ENCODE data around the gene VPS41. TPM values are rescaled to one million over a fixed set of nuclear protein-coding genes. Genes with fewer than 3 reads are reported as not detected.
"Not testable (repeated sequence)": the region's sequence is repeated elsewhere in the genome, so short reads cannot be mapped to it uniquely, and the experiment has no call there.

Gene VPS41
- total RNA-seq = 57.9 and 60.4 TPM in 2 replicates

- intact Hi-C loops (cut with micrococcal nuclease) = loop anchor here (2.0 to 10.0 kb wide), 5 partner anchors 544 to 824 kb away; partner anchors contain the start of genes RALA, STARD3NL and YAE1
Measured at GRCh38 chr7:38908759-38909335, at the start of gene VPS41. Gene VPS41 (minus strand): TSS chr7:38909191. CDS start chr7:38909174, 17 bp downstream.

DNA sequence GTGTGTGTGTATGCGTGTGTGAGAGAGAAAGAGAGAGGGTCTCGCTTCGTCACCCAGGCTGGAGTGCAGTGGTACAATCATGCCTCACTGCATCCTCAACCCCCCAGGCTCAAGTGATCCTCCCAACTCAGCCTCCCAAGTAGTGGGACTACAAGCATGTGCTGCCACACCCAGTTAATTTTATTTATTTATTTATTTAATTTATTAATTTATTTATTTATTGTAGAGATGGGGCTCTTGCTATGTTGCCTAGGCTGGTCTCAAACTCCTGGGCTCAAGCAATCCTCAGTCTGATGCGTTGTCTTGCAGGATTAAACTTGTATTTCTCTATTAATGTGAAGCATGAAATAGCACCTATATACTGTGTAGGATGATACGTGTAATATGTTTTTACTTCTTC is 46.9 kb upstream of the VPS41 start:
- intact Hi-C loops (cut with micrococcal nuclease) = no loop called here

- intact Hi-C loops (cut with micrococcal nuclease) = no loop called here
Measured at GRCh38 chr7:38953971-38954370, 45.0 kb upstream of the VPS41 start.

GRCh38 chr7:38953227-38953626 is 44.2 kb upstream of the VPS41 start:
- intact Hi-C loops (cut with micrococcal nuclease) = no loop called here

GRCh38 chr7:38951213-38951612 is 42.2 kb upstream of the VPS41 start:
- intact Hi-C loops (cut with micrococcal nuclease) = no loop called here

- intact Hi-C loops (cut with micrococcal nuclease) = no loop called here
Measured at GRCh38 chr7:38950309-38950708, 41.3 kb upstream of the VPS41 start.

GRCh38 chr7:38947541-38947940 is 38.5 kb upstream of the VPS41 start:
- intact Hi-C loops (cut with micrococcal nuclease) = not testable (repeated sequence)

- intact Hi-C loops (cut with micrococcal nuclease) = no loop called here
Measured at GRCh38 chr7:38942431-38943051, 33.5 kb upstream of the VPS41 start.

- intact Hi-C loops (cut with micrococcal nuclease) = no loop called here
Measured at GRCh38 chr7:38940774-38941173, 31.8 kb upstream of the VPS41 start.

DNA sequence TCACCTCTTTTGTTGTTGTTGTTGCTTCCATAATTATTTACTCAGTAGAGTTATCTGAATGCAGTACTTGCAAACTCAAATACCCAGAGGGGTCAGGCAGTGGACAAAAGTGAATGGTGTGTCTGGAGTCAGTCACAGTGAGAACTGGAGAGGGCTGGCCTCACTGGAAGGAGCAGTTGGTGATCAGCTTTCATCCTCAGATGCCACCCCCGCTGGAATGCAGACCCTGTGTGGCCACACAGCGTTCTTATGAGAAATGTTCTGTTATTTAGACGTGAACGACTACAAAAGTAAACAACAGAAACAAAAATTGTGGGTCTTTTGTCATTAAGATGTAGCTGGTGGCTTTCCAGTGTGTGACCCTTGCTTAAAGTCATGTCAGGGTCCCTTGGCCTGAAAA is 29.6 kb upstream of the VPS41 start:
- intact Hi-C loops (cut with micrococcal nuclease) = no loop called here

DNA sequence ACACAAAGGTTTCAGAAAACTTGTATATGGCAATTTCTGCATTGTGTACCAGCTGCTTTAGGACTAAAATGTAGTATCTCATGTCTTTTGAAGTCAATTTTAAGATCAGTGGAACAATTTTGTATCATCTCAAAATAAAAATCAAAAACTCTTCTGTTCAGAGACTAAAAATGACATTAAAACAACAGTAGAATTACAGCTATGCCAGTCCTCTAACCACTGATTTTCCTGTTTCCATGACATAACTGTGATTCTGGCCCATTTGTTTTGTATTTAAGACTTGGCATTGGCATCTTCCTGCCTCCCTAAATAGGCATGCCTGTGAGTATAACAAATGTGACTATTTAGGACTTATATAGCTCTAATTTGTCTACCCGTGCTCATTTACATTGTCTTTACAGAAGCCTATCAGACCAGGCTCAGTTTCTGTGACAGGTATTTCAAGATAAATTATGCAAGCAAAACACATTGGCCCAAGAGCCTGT is 29.1 kb upstream of the VPS41 start:
- intact Hi-C loops (cut with micrococcal nuclease) = no loop called here

GRCh38 chr7:38936641-38937040 is 27.6 kb upstream of the VPS41 start:
- intact Hi-C loops (cut with micrococcal nuclease) = no loop called here

- intact Hi-C loops (cut with micrococcal nuclease) = no loop called here
Measured at GRCh38 chr7:38934536-38934935, 25.5 kb upstream of the VPS41 start.

DNA sequence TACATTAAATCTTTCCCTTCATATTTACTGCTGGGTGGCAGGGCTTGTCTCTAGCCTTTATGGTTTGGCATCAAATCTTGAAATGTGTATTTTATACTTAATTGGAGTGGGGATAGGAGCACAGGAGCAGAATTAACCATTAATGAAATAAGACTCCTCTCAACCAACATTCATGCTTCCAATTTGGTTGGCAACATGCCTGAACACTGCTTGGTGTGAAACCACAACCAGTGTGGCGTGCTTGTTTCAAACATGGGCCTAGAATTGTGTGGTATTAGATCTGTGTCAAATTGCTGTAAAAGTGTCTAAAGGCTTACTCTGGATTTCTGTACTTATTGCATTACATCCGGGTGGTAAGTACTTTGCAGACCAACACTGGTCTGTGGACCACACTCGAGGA is 25.1 kb upstream of the VPS41 start:
- intact Hi-C loops (cut with micrococcal nuclease) = no loop called here

GRCh38 chr7:38932509-38933168 is 23.6 kb upstream of the VPS41 start:
- intact Hi-C loops (cut with micrococcal nuclease) = loop anchor here (1.0 to 2.0 kb wide), 3 partner anchors 135 to 588 kb away; no protein-coding TSS in a partner anchor

DNA sequence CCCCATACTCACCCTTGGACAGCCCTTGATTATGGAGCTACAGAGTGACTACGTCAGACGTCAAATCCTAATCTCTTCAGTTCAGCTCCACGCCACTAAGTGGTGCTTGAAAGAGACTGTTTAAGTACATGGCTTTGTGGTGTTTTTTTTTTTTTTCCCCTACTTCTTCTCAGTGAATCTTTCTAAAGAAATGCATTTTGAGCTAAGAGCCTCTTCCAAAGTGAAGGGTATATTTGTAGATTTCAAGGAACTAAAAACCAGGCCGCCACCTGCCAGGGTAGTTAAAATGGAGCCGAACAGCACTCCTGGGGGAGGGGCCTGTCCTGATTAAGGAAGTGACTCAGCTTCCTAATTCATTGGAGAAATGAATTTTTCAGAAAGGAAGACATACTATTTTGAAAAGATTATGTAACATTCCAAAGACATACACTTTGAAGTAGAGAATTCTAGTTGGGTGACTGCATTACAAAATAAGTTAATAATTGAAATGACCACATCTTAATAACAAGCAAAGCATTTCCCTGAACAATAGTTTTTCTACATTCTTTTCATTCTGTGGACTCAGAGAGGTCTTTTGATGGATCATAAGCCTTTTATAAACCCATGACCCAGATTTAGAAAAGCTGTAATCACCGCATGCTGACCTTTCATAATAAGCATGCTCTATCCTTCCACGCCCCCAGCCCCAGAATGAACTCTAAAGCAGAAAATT is 20.6 kb upstream of the VPS41 start:
- intact Hi-C loops (cut with micrococcal nuclease) = no loop called here

DNA sequence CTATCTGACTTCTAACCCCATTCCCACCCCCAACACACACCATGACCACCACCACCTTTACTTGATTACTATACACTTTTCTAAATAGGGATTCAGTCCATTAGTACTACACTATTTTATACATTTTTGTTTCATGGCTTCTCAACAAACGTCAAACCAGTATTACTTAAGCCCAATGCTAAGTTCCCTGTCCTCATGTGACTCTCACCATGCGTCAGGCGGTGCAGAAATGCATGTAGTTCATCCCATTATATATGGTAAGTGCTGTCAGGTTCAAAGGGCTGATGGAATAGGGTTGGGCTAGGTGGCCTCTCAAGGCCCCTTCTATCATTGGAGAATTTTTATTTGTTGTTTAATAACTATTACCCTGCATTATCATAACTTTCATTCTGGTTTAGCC is 19.5 kb upstream of the VPS41 start:
- intact Hi-C loops (cut with micrococcal nuclease) = no loop called here

GRCh38 chr7:38927751-38928150 is 18.8 kb upstream of the VPS41 start:
- intact Hi-C loops (cut with micrococcal nuclease) = no loop called here

- intact Hi-C loops (cut with micrococcal nuclease) = no loop called here
Measured at GRCh38 chr7:38920731-38921130, 11.7 kb upstream of the VPS41 start.

GRCh38 chr7:38916396-38916795 is 7.4 kb upstream of the VPS41 start:
- intact Hi-C loops (cut with micrococcal nuclease) = no loop called here

- intact Hi-C loops (cut with micrococcal nuclease) = loop anchor here (2.0 to 10.0 kb wide), 5 partner anchors 545 to 823 kb away; partner anchors contain the start of genes RALA, STARD3NL and YAE1
Measured at GRCh38 chr7:38909870-38910269, 879 bp upstream of the VPS41 start.

DNA sequence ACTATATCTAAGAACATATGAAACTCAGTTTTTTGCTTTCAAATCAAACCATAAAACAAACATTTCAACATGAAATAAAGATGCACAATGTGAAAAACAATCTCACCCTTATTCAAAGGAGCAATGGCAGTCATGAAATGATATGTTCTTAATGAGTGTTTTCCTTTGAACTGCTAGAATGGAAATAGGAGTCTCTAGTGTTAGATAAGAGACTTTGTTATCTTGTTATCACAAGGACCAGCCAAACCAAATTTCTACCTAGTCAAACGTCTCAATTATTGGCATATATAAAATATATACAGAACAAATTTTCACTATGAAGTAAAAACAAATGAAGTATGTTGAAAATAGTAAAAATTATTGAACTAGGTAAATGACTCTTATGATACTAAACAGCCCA is 1.2 kb downstream of the VPS41 start:
- intact Hi-C loops (cut with micrococcal nuclease) = loop anchor here (2.0 to 10.0 kb wide), 5 partner anchors 543 to 825 kb away; partner anchors contain the start of genes RALA, STARD3NL and YAE1

Measured in T-helper 2 cell treated with Interferon-gamma antibody and Interleukin-4, amounts not matched to agents 100 ng/mL and 5 ng/mL, for 36 hours (primary cell).